CD8-positive, alpha-beta memory T cell (primary cell): ENCODE measurements around the gene SRGAP2C. TPM values are rescaled to one million over a fixed set of nuclear protein-coding genes. Genes with fewer than 3 reads are reported as not detected.
"Not testable (repeated sequence)": the region's sequence is repeated elsewhere in the genome, so short reads cannot be mapped to it uniquely, and the experiment has no call there.

Experiments
- CTCF ChIA-PET: fragments of 350-600 bp; sonication (Branson Sonifier 250); formaldehyde crosslinking; loops from one replicate; lab custom pipeline; 2021; ENCODE audit warnings: antibody characterized with exemption; lab: Charles Lee
- POLR2A ChIA-PET: fragments of 350-600 bp; sonication (Branson Sonifier 250); formaldehyde crosslinking; loops from one replicate; lab custom pipeline; 2021; ENCODE audit warnings: antibody characterized with exemption; lab: Charles Lee
- DNase-seq, 5 donors: peaks; one replicate each; pipeline versions ENCODE4 v3.0.0 to v3.0.0-alpha.2; 2020 to 2022; ENCODE audit warnings: mixed read lengths in 1 of 5
- H3K27ac ChIP-seq: one replicate; pipeline ENCODE4 v1.7.0; 2013; ENCODE audit warnings: low read depth, mild to moderate bottlenecking, low read length, moderate library complexity
- H3K27me3 ChIP-seq: 2 replicates; pipeline ENCODE4 v1.7.0; 2013; ENCODE audit warnings: low read length, mild to moderate bottlenecking; ENCODE audit not compliant: insufficient read depth, poor library complexity, severe bottlenecking
- H3K36me3 ChIP-seq: 2 replicates; pipeline ENCODE4 v1.7.0; 2013; ENCODE audit warnings: mild to moderate bottlenecking, low read length, moderate library complexity; ENCODE audit not compliant: insufficient read depth
- H3K4me1 ChIP-seq: 2 replicates; pipeline ENCODE4 v1.7.0; 2013; ENCODE audit warnings: mild to moderate bottlenecking, low read length, moderate library complexity; ENCODE audit not compliant: insufficient read depth
- H3K4me3 ChIP-seq: 2 replicates; pipeline ENCODE4 v1.7.0; 2013; ENCODE audit warnings: mild to moderate bottlenecking, low read length
- H3K9me3 ChIP-seq: 2 replicates; pipeline ENCODE4 v1.7.0; 2013; ENCODE audit warnings: mild to moderate bottlenecking, low read length
- H3K27ac Mint-ChIP-seq, 8 donors: one replicate each; pipeline ENCODE4 v1.8.0; 2020 to 2021; ENCODE audit warnings: mixed read lengths in 8 of 8, mild to moderate bottlenecking in 6 of 8, inconsistent platforms in 3 of 8, moderate library complexity in 3 of 8
- H3K27me3 Mint-ChIP-seq, 2 donors: one replicate each; pipeline ENCODE4 v1.8.0; 2020 to 2021; ENCODE audit warnings: mixed read lengths in 2 of 2, mild to moderate bottlenecking in 1 of 2, moderate library complexity in 1 of 2
- H3K36me3 Mint-ChIP-seq, 3 donors: one replicate each; pipeline ENCODE4 v1.8.0; 2020 to 2021; ENCODE audit warnings: mixed read lengths in 3 of 3, inconsistent platforms in 1 of 3, mild to moderate bottlenecking in 1 of 3
- H3K4me1 Mint-ChIP-seq, 3 donors: one replicate each; pipeline ENCODE4 v1.8.0; 2020 to 2021; ENCODE audit warnings: mixed read lengths in 3 of 3, inconsistent platforms in 1 of 3, mild to moderate bottlenecking in 1 of 3
- H3K4me3 Mint-ChIP-seq, 7 donors: one replicate each; pipeline ENCODE4 v1.8.0; 2020 to 2021; ENCODE audit warnings: mixed read lengths in 7 of 7, mild to moderate bottlenecking in 6 of 7, moderate library complexity in 4 of 7, inconsistent platforms in 2 of 7
- H3K9me3 Mint-ChIP-seq, 5 donors: one replicate each; pipeline ENCODE4 v1.8.0; 2020 to 2022; ENCODE audit warnings: mixed read lengths in 5 of 5, mild to moderate bottlenecking in 3 of 5, moderate library complexity in 2 of 5, inconsistent platforms in 1 of 5
- polyA plus RNA-seq: library from polyadenylated mRNA; unstranded; fragments of 300-500 nt; fragmentation: Illumina TruSeq; gene quantifications from one replicate; pipeline ENCODE4 v1.2.3, GENCODE V29; 2021
- total RNA-seq, 2 experiments: library from RNA; stranded (reverse); gene quantifications; one replicate each; pipeline ENCODE4 v1.2.3, GENCODE V29; 2021

The SRGAP2C gene
- total and polyA plus RNA-seq, 3 experiments from 2014 or later, result 2.5 to 18.1 (median 17.1) TPM

DNA sequence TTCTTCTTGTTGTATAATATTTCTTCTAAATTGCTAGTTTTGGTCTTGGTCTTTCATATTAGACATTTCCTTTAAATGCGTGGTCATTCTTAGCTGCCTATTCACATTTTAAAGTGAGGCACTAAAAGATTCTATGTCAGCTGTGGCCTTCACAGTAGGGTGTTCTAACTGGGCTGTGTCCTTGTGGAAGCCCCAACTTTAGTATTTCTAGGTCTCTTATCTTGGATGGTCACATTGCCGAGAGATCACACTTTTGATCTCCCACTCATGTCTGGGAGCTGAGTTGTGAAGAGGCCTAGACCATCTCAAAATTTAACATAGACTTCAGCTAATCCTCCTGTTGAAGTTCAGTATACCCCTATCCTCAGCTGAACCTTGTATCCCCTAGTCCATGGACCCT lies 185.2 kb downstream of the SRGAP2C start:
- H3K27me3 Mint-ChIP-seq, H3K4me1 ChIP-seq, POLR2A ChIA-PET, H3K36me3 ChIP-seq, H3K9me3 Mint-ChIP-seq, H3K4me3 ChIP-seq, H3K27ac ChIP-seq, CTCF ChIA-PET, H3K27ac Mint-ChIP-seq, H3K27me3 ChIP-seq, DNase-seq, H3K4me1 Mint-ChIP-seq, H3K4me3 Mint-ChIP-seq, H3K9me3 ChIP-seq, H3K36me3 Mint-ChIP-seq: not testable (repeated sequence)

DNA sequence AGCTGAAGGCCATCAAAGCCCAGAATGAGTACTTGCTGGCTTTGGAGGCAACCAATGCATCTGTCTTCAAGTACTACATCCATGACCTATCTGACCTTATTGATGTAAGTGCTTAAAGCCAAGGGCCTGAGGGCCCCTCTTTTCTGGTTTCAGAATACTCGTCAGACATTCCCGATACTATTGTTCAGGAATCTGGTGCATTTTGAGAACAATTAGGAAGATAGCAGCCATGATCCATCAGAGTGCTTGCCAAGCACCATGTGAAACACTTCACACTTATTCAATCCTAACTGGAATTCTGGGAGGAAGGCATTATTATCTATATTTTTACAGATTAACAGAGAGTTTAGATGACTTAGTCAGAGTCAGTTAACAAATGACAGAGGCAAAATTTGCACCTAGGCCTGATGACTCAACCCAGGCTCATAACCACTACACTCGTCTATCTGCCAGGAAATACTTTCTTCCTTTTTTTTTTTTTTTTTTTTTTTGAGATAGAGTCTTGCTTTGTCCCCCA lies 190.1 kb downstream of the SRGAP2C start:
- H3K4me3 ChIP-seq, H3K4me1 Mint-ChIP-seq, DNase-seq, H3K36me3 ChIP-seq, POLR2A ChIA-PET, H3K27ac ChIP-seq, H3K9me3 ChIP-seq, H3K27me3 ChIP-seq, H3K9me3 Mint-ChIP-seq, CTCF ChIA-PET, H3K27ac Mint-ChIP-seq, H3K27me3 Mint-ChIP-seq, H3K36me3 Mint-ChIP-seq, H3K4me3 Mint-ChIP-seq, H3K4me1 ChIP-seq: not testable (repeated sequence)

DNA sequence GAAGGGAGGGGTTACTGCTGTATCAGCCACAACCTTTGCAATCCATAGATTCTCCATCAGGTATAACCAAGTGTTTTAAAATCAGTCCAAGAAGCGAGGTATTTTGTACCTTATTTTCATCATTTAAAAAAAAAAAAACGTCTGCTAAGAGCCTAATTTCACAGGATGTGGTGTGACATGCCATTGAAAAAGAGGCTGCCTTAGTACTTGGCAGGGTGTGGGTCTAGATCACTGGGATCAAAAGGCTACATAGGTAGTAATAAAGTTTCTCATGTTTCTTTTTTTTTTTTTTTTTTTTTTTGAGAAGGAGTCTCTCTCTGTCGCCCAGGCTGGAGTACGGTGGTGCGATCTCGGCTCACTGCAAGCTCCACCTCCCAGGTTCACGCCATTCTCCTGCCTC lies 192.2 kb downstream of the SRGAP2C start:
- H3K27me3 ChIP-seq, H3K9me3 Mint-ChIP-seq, H3K36me3 ChIP-seq, CTCF ChIA-PET, H3K4me3 Mint-ChIP-seq, DNase-seq, H3K27ac ChIP-seq, H3K4me3 ChIP-seq, H3K4me1 Mint-ChIP-seq, H3K9me3 ChIP-seq, H3K4me1 ChIP-seq, H3K36me3 Mint-ChIP-seq, H3K27ac Mint-ChIP-seq, H3K27me3 Mint-ChIP-seq, POLR2A ChIA-PET: not testable (repeated sequence)

DNA sequence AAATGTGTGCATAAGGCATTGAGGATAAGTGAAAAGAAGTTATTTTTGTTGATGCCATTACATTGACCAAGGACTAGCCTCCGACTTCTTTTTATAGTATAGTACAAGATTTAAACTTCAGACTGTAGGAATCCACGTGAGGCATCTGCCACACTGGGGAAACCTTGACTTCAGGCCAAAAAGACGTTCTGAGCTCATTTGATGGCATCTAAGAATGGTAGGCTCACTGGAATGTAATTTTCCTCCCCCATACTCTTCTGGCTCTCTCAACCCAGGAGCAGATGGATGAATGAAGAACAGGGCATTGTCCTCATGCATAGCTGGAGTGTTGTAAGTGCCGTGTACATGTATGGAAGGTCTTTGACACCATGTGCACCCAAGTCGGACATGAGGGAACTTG lies 194.0 kb downstream of the SRGAP2C start:
- H3K9me3 Mint-ChIP-seq, H3K9me3 ChIP-seq, H3K36me3 Mint-ChIP-seq, H3K36me3 ChIP-seq, H3K27ac ChIP-seq, CTCF ChIA-PET, H3K27ac Mint-ChIP-seq, POLR2A ChIA-PET, DNase-seq, H3K4me3 Mint-ChIP-seq, H3K4me1 Mint-ChIP-seq, H3K27me3 ChIP-seq, H3K4me1 ChIP-seq, H3K27me3 Mint-ChIP-seq, H3K4me3 ChIP-seq: not testable (repeated sequence)

DNA sequence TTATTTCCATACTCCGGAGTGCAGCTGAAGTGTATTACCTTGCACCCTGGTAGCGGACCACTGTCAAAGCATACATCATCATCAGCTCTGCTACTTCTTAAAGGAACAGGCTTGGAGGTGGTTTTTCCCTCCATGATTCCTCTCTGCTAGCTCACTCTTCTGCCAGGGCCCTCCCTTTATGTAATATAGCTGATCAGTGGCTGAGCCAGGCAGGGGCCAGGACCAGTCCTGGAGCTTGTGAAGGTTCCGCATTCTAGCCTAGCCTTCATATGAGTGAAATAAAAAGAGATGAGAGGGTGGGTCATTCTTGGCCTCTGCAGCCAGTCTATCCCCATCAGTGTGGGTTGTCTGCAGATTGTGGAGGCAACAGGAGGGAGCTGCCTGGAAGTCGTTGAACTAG lies 200.0 kb downstream of the SRGAP2C start:
- H3K9me3 ChIP-seq, DNase-seq, H3K36me3 ChIP-seq, H3K4me1 Mint-ChIP-seq, H3K4me1 ChIP-seq, H3K27me3 Mint-ChIP-seq, CTCF ChIA-PET, H3K27ac Mint-ChIP-seq, H3K36me3 Mint-ChIP-seq, H3K9me3 Mint-ChIP-seq, H3K27me3 ChIP-seq, H3K27ac ChIP-seq, H3K4me3 ChIP-seq, POLR2A ChIA-PET, H3K4me3 Mint-ChIP-seq: not testable (repeated sequence)

DNA sequence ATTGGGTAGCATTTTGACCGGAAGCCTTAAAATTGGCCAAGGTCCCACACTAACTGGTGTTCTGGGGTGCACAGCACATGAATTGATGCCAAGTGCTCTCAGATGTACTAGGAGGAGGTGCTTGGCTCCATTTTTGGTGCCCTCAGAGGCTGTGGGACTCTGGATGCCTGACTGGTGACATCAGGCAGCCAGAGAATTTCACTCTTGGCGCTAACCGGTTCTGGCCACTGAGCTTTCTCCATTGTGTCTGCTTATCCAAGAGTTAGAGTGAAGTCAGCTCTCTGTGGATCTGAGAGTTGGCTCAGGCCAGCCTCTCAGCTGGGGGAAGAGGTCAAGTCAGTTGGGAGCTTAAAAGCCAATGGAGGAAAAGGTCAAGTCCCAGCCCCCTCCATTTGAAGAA lies 200.4 kb downstream of the SRGAP2C start:
- H3K4me3 ChIP-seq, CTCF ChIA-PET, POLR2A ChIA-PET: not testable (repeated sequence)

DNA sequence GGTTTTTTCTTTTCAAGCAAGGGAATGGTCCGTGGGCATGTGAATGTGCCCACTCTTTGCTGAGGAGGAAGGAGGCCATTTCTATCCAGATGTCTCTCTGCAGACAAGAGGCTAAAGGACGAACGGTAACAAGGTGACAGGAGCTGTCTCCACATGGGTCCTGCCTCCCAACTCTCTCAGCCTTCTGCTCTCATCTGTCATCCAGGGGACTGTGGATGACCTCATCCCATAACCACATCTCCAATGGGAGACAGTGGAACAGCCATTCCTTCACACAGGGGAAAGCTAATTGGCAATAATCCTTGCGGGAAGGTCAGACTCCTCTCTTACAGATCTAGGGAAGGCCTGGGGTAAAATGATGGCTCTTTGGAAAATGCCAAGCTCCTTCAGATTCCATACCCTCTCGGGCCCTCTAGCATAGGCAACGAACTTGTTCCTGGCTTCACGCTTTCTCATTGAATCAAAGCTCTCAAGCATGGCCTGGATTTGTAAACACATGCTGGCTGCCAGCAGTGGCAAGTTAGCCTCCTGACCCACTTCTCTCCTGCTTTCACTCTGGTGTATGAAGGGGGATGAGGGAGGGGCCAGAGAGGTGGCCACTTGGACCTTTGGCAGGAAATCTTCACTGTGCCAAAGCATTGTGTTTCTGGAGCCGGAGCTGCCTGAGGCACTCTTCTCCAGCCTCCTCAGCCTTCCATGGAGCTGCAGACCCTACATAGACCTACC lies 201.0 kb downstream of the SRGAP2C start:
- H3K36me3 ChIP-seq, H3K4me3 Mint-ChIP-seq, H3K27me3 Mint-ChIP-seq, H3K4me3 ChIP-seq, H3K27me3 ChIP-seq, H3K4me1 ChIP-seq, H3K27ac Mint-ChIP-seq, CTCF ChIA-PET, H3K4me1 Mint-ChIP-seq, H3K36me3 Mint-ChIP-seq, H3K9me3 Mint-ChIP-seq, POLR2A ChIA-PET, H3K9me3 ChIP-seq, DNase-seq, H3K27ac ChIP-seq: not testable (repeated sequence)

More for the DNA sequence above, 200.4 kb downstream of the SRGAP2C start:
- not testable (repeated sequence) for H3K4me1 ChIP-seq, H3K27me3 ChIP-seq, H3K36me3 Mint-ChIP-seq, H3K4me1 Mint-ChIP-seq, DNase-seq, H3K27ac Mint-ChIP-seq, H3K4me3 Mint-ChIP-seq, H3K27me3 Mint-ChIP-seq, H3K36me3 ChIP-seq, H3K9me3 ChIP-seq, H3K27ac ChIP-seq, H3K9me3 Mint-ChIP-seq

DNA sequence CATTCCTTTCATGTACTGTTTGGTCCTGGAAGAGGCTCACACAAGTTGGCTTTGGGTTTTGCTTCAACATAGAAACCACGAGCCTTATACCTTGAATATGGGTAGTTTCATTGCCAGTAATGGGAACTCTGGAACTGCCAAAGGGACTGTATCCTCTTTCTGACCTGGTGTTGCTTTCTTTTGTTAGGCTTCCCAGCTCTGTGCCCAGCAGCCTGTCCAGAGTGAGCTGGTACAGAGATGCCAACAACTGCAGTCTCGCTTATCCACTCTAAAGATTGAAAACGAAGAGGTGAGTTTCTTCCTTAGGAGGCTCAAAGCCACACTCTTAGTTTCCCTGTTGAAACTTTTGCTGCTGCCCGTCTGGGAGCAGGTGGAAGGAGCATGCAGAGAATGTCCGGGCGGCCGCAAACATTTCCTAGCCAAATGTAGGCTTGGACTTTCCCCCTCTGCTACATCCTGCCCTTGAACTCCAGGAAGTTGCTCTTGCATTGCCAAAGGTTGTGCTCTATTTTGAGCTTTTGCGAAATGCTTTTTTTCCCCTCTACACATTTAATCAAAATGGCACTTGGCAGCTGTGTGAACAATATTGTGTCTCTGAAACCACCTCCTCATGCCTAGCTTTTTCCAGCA lies 201.7 kb downstream of the SRGAP2C start:
- H3K9me3 Mint-ChIP-seq, H3K36me3 Mint-ChIP-seq, H3K4me1 Mint-ChIP-seq, POLR2A ChIA-PET, H3K9me3 ChIP-seq, H3K4me1 ChIP-seq, H3K27me3 Mint-ChIP-seq, H3K4me3 ChIP-seq, H3K4me3 Mint-ChIP-seq, DNase-seq, H3K27me3 ChIP-seq, CTCF ChIA-PET, H3K27ac ChIP-seq, H3K27ac Mint-ChIP-seq, H3K36me3 ChIP-seq: not testable (repeated sequence)
